ENCODE data around the gene POLQ. TPM values are rescaled to one million over a fixed set of nuclear protein-coding genes. Genes with fewer than 3 reads are reported as not detected.

Gene POLQ
- total RNA-seq, 1 donor from 2014 or later: 1.2 TPM

GRCh38 chr3:121581691-121582090, 35.9 kb upstream of the POLQ start:
- Mint-ChIP-seq H3K9me3 (ENCODE audit: unreplicated experiment) (no peaks in the 10 kb centered on the region), H3K27ac (ENCODE audit: unreplicated experiment) (no peak overlapping the region), H3K27me3 (ENCODE audit: unreplicated experiment) (peaks cover 23% of the 10 kb centered on the region), H3K4me1 (ENCODE audit: unreplicated experiment) (no peaks in the 10 kb centered on the region), H3K36me3 (ENCODE audit: unreplicated experiment) (no peaks in the 10 kb centered on the region), H3K4me3 (ENCODE audit: unreplicated experiment) (no peak overlapping the region)
- no peak for DNase-seq (ENCODE audit: extremely low spot score, unreplicated experiment)
- no peak for TF ChIP-seq CTCF (IDR thresholded peaks at IDR 0.05)

GRCh38 chr3:121574449-121574848, 28.7 kb upstream of the POLQ start:
- H3K27ac Mint-ChIP-seq (ENCODE audit: unreplicated experiment): no peak overlapping the region
- no peaks in the 10 kb centered on the region for H3K9me3 Mint-ChIP-seq (ENCODE audit: unreplicated experiment)
- H3K36me3 Mint-ChIP-seq (ENCODE audit: unreplicated experiment): no peaks in the 10 kb centered on the region
- H3K27me3 Mint-ChIP-seq (ENCODE audit: unreplicated experiment): peaks cover 3% of the 10 kb centered on the region
- H3K4me3 Mint-ChIP-seq (ENCODE audit: unreplicated experiment): no peak overlapping the region
- no peak for DNase-seq (ENCODE audit: extremely low spot score, unreplicated experiment)
- no peaks in the 10 kb centered on the region for H3K4me1 Mint-ChIP-seq (ENCODE audit: unreplicated experiment)
- no peak for TF ChIP-seq CTCF (IDR thresholded peaks at IDR 0.05)

GRCh38 chr3:121567649-121568048, 21.9 kb upstream of the POLQ start, which contains the start of gene ARGFX:
TSS of gene ARGFX (plus strand) at chr3:121567949. CDS start at chr3:121570714, 2,765 bp downstream.
- Mint-ChIP-seq H3K9me3 (ENCODE audit: unreplicated experiment) (no peaks in the 10 kb centered on the region), H3K27ac (ENCODE audit: unreplicated experiment) (no peak within 1 kb of the TSS), H3K4me3 (ENCODE audit: unreplicated experiment) (no peak within 1 kb of the TSS), H3K27me3 (ENCODE audit: unreplicated experiment) (peaks cover 3% of the 10 kb centered on the region), H3K4me1 (ENCODE audit: unreplicated experiment) (no peaks in the 10 kb centered on the region), H3K36me3 (ENCODE audit: unreplicated experiment) (no peaks in the 10 kb centered on the region)
- DNase-seq (ENCODE audit: extremely low spot score, unreplicated experiment): no peak
- TF ChIP-seq CTCF (IDR thresholded peaks at IDR 0.05): no peak

GRCh38 chr3:121566773-121567172, 21.0 kb upstream of the POLQ start:
- TF ChIP-seq CTCF (IDR thresholded peaks at IDR 0.05): no peak
- Mint-ChIP-seq H3K36me3 (ENCODE audit: unreplicated experiment) (no peaks in the 10 kb centered on the region), H3K27me3 (ENCODE audit: unreplicated experiment) (peaks cover 3% of the 10 kb centered on the region), H3K9me3 (ENCODE audit: unreplicated experiment) (no peaks in the 10 kb centered on the region), H3K4me1 (ENCODE audit: unreplicated experiment) (no peaks in the 10 kb centered on the region), H3K4me3 (ENCODE audit: unreplicated experiment) (no peak overlapping the region), H3K27ac (ENCODE audit: unreplicated experiment) (no peak overlapping the region)
- no peak for DNase-seq (ENCODE audit: extremely low spot score, unreplicated experiment)

GRCh38 chr3:121562148-121562547, 16.4 kb upstream of the POLQ start:
- no peak for DNase-seq (ENCODE audit: extremely low spot score, unreplicated experiment)
- Mint-ChIP-seq H3K27ac (ENCODE audit: unreplicated experiment) (no peak overlapping the region), H3K36me3 (ENCODE audit: unreplicated experiment) (no peaks in the 10 kb centered on the region), H3K4me1 (ENCODE audit: unreplicated experiment) (no peaks in the 10 kb centered on the region), H3K9me3 (ENCODE audit: unreplicated experiment) (no peaks in the 10 kb centered on the region), H3K4me3 (ENCODE audit: unreplicated experiment) (no peak overlapping the region), H3K27me3 (ENCODE audit: unreplicated experiment) (peaks cover 2% of the 10 kb centered on the region)
- TF ChIP-seq CTCF (IDR thresholded peaks at IDR 0.05): no peak
